Measurements from ENCODE around the gene BMPER. TPM values are rescaled to one million over a fixed set of nuclear protein-coding genes. Genes with fewer than 3 reads are reported as not detected.

BMPER gene
- total RNA-seq, 1 donor from 2014 or later, result not detected

DNA sequence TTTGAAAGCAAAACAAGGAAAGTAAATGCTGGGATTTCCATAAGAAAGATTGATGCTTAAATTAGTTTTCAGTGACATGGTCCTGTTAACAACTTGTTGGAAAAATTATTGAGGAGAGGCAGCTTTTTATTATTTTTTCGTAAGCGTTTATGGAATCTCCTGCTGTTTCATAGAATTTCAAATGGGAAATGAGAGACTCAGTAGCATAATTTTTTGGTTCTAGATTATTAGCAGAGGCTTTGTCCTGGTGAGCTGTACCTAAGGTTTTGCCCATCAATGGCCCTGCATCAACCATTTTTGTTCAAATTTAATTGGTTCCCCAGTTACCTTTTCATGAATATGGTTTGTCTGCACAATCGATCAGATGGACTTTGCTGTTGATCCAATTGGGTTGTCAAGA, 205.7 kb downstream of the BMPER start:
- H3K4me3 Mint-ChIP-seq, result no peak overlapping the region
- H3K9me3 Mint-ChIP-seq, result peaks cover 9% of the 10 kb centered on the region
- POLR2A ChIA-PET, result no interaction called here
- CTCF ChIA-PET, result no interaction called here
- no peaks in the 10 kb centered on the region for H3K36me3 Mint-ChIP-seq (ENCODE audit: low read depth)
- no peak for TF ChIP-seq CTCF (IDR thresholded peaks at IDR 0.05)
- intact Hi-C loops (cut with micrococcal nuclease), result no loop called here
- no peaks in the 10 kb centered on the region for H3K4me1 Mint-ChIP-seq
- DNase-seq (no peak), ATAC-seq (ENCODE audit: low read depth) (no peak)
- no peaks in the 10 kb centered on the region for H3K27me3 Mint-ChIP-seq
- no peak overlapping the region for H3K27ac Mint-ChIP-seq

- no peak for ATAC-seq (ENCODE audit: low read depth)
- intact Hi-C loops (cut with micrococcal nuclease), result no loop called here
- no peak for TF ChIP-seq CTCF (IDR thresholded peaks at IDR 0.05)
These were observed 210.2 kb downstream of the BMPER start for GRCh38 chr7:34115503-34115902.

DNA sequence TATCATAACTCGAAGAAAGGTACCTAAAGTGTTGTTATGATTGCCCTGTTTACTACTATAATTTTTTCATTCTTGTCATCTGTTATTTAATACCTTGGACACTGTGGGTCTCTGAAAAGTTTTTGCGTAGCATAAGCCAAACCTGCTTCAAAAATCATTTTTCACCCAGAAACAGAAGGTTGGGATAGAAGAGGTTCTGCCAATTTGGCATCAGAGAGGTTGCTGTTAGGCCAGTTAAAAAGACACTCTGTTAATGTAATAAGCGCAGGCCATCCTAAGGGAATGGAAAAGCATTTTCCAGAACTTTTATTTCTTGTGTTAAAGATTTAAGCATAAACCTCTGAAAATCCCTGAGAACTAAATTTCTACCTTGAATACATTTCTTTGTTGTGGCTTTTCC, 212.2 kb downstream of the BMPER start:
- CTCF ChIA-PET, result no interaction called here
- no peak for ATAC-seq (ENCODE audit: low read depth)
- Mint-ChIP-seq H3K36me3 (ENCODE audit: low read depth) (no peaks in the 10 kb centered on the region), H3K4me1 (no peaks in the 10 kb centered on the region), H3K27me3 (no peaks in the 10 kb centered on the region), H3K27ac (no peak overlapping the region), H3K9me3 (peaks cover 9% of the 10 kb centered on the region), H3K4me3 (no peak overlapping the region)
- POLR2A ChIA-PET, result no interaction called here
- no peak for TF ChIP-seq CTCF (IDR thresholded peaks at IDR 0.05)
- intact Hi-C loops (cut with micrococcal nuclease), result no loop called here
- no peak for DNase-seq

More at GRCh38 chr7:34115503-34115902, 210.2 kb downstream of the BMPER start:
- POLR2A ChIA-PET, result no interaction called here
- peaks cover 9% of the 10 kb centered on the region for H3K9me3 Mint-ChIP-seq
- H3K27me3 Mint-ChIP-seq, result no peaks in the 10 kb centered on the region
- CTCF ChIA-PET, result no interaction called here
- no peak for DNase-seq
- H3K4me3 Mint-ChIP-seq, result no peak overlapping the region
- H3K4me1 Mint-ChIP-seq, result no peaks in the 10 kb centered on the region
- no peaks in the 10 kb centered on the region for H3K36me3 Mint-ChIP-seq (ENCODE audit: low read depth)
- H3K27ac Mint-ChIP-seq, result no peak overlapping the region

GRCh38 chr7:34121366-34121765, 216.0 kb downstream of the BMPER start:
- Mint-ChIP-seq H3K27me3 (no peaks in the 10 kb centered on the region), H3K4me3 (no peak overlapping the region), H3K9me3 (peaks cover 8% of the 10 kb centered on the region), H3K27ac (no peak overlapping the region), H3K36me3 (ENCODE audit: low read depth) (no peaks in the 10 kb centered on the region), H3K4me1 (no peaks in the 10 kb centered on the region)
- CTCF ChIA-PET, result no interaction called here
- no peak for TF ChIP-seq CTCF (IDR thresholded peaks at IDR 0.05)
- POLR2A ChIA-PET, result no interaction called here
- ATAC-seq (ENCODE audit: low read depth), result no peak
- intact Hi-C loops (cut with micrococcal nuclease), result no loop called here
- DNase-seq, result no peak

GRCh38 chr7:34123316-34123715, 218.0 kb downstream of the BMPER start:
- CTCF ChIA-PET, result no interaction called here
- Mint-ChIP-seq H3K4me1 (no peaks in the 10 kb centered on the region), H3K27me3 (no peaks in the 10 kb centered on the region), H3K9me3 (peaks cover 11% of the 10 kb centered on the region), H3K27ac (no peak overlapping the region), H3K36me3 (ENCODE audit: low read depth) (no peaks in the 10 kb centered on the region), H3K4me3 (no peak overlapping the region)
- POLR2A ChIA-PET, result no interaction called here
- ATAC-seq (ENCODE audit: low read depth) (no peak), DNase-seq (no peak)
- no peak for TF ChIP-seq CTCF (IDR thresholded peaks at IDR 0.05)
- intact Hi-C loops (cut with micrococcal nuclease), result no loop called here

All from activated B cell treated with CpG ODN at 0.5 μM for 24 hours (primary cell).